Measurements from ENCODE around the gene SWAP70.

Gene SWAP70

GRCh38 chr11:9754010-9754471 is 90.2 kb downstream of the SWAP70 start:
- no peak for TF ChIP-seq CTCF (IDR thresholded peaks at IDR 0.05; ENCODE audit: unreplicated experiment in 3 of 3)
- H3K27ac Mint-ChIP-seq: peak overlapping the region; percentile 24 to 36 (median 27)
- peaks cover 11% of the 10 kb centered on the region for H3K36me3 Mint-ChIP-seq (ENCODE audit: low read depth)
- peaks cover 4% of the 10 kb centered on the region for H3K4me1 Mint-ChIP-seq
- no peak overlapping the region for H3K4me3 Mint-ChIP-seq
- peaks cover 4% of the 10 kb centered on the region for H3K27me3 Mint-ChIP-seq (ENCODE audit: low read depth)
- H3K9me3 Mint-ChIP-seq: no peaks in the 10 kb centered on the region

- Mint-ChIP-seq H3K36me3 (ENCODE audit: low read depth) (peaks cover 1% of the 10 kb centered on the region), H3K9me3 (no peaks in the 10 kb centered on the region), H3K27me3 (ENCODE audit: low read depth) (peaks cover 8% of the 10 kb centered on the region), H3K4me1 (peaks cover 20% of the 10 kb centered on the region), H3K4me3 (peak overlapping the region in 1 of 3 experiments; percentile 23), H3K27ac (peak overlapping the region in 2 of 3 experiments; percentile 15 to 51)
- TF ChIP-seq CTCF (IDR thresholded peaks at IDR 0.05; ENCODE audit: unreplicated experiment in 3 of 3): no peak
These were observed 91.8 kb downstream of the SWAP70 start for GRCh38 chr11:9755561-9756185.

GRCh38 chr11:9756461-9756860 is 92.6 kb downstream of the SWAP70 start:
- Mint-ChIP-seq H3K9me3 (no peaks in the 10 kb centered on the region), H3K4me1 (peaks cover 26% of the 10 kb centered on the region), H3K36me3 (ENCODE audit: low read depth) (no peaks in the 10 kb centered on the region), H3K27ac (peak overlapping the region in 2 of 3 experiments; percentile 28 to 53), H3K4me3 (peak overlapping the region in 1 of 3 experiments; percentile 47), H3K27me3 (ENCODE audit: low read depth) (peaks cover 8% of the 10 kb centered on the region)
- no peak for TF ChIP-seq CTCF (IDR thresholded peaks at IDR 0.05; ENCODE audit: unreplicated experiment in 3 of 3)

GRCh38 chr11:9756878-9757277 is 93.0 kb downstream of the SWAP70 start:
- Mint-ChIP-seq H3K4me3 (no peak overlapping the region), H3K4me1 (peaks cover 30% of the 10 kb centered on the region), H3K27ac (peak overlapping the region in 1 of 3 experiments; percentile 53), H3K9me3 (no peaks in the 10 kb centered on the region), H3K36me3 (ENCODE audit: low read depth) (no peaks in the 10 kb centered on the region), H3K27me3 (ENCODE audit: low read depth) (peaks cover 8% of the 10 kb centered on the region)
- TF ChIP-seq CTCF (IDR thresholded peaks at IDR 0.05; ENCODE audit: unreplicated experiment in 3 of 3): no peak

- peaks cover 41% of the 10 kb centered on the region for H3K4me1 Mint-ChIP-seq
- H3K27ac Mint-ChIP-seq: peak overlapping the region; percentile 53 to 77 (median 62)
- TF ChIP-seq CTCF (IDR thresholded peaks at IDR 0.05; ENCODE audit: unreplicated experiment in 3 of 3): peak; percentile 89 to 92 (median 89)
- peak overlapping the region; percentile 79 to 87 (median 83) for H3K4me3 Mint-ChIP-seq
- no peaks in the 10 kb centered on the region for H3K9me3 Mint-ChIP-seq
- H3K36me3 Mint-ChIP-seq (ENCODE audit: low read depth): no peaks in the 10 kb centered on the region
- peaks cover 8% of the 10 kb centered on the region for H3K27me3 Mint-ChIP-seq (ENCODE audit: low read depth)
These were observed 94.1 kb downstream of the SWAP70 start for GRCh38 chr11:9757809-9758636.

All from nephron (organoid).